A673 (cell line): ENCODE measurements around the gene AGO1.

Experiments used
- EZH2 ChIP-seq: fragments of 200-600 bp; sonication (generic); IDR thresholded peaks from 2 replicates; pipeline ENCODE4 v1.6.1; 2017; ENCODE audit warnings: borderline replicate concordance, low read depth, mild to moderate bottlenecking, mixed read lengths, antibody characterized with exemption, low read length; ENCODE audit not compliant: poor library complexity, severe bottlenecking
- TF ChIP-seq, protein P1 (sequence below): fragments of 300-800, 200-600 bp; sonication (generic); conservative IDR thresholded peaks from 2 replicates; pipeline ENCODE4 v1.5.1; 2017; ENCODE audit warnings: low read depth, mild to moderate bottlenecking, antibody characterized with exemption, low read length, moderate library complexity, mixed read lengths

DNA sequence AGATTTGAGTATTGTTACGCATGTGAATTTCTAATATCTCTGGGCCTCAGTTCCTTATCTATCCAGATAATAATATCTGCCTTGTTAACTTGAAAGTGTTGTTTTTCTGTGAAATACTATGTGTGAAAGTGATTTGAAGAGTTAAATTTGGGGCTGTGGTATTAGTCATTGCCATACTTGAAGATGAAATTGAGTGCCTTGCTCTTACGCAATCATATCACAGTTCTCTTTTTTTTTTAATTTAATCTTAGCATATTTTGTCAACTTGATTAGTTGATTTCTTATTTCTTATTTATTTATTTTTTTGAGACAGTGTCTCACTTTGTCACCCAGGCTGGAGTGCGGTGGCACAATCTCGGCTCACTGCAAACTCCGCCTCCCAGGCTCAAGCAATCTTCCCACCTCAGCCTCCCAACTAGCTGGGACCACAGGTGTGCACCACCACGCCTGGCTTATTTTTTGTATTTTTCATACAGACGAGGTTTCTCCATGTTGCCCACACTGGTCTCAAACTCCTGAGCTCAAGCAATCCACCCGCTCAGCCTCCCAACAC lies 44.2 kb upstream of the AGO1 start:
- TF ChIP-seq EZH2 = no peak
- TF ChIP-seq, protein P1, sequence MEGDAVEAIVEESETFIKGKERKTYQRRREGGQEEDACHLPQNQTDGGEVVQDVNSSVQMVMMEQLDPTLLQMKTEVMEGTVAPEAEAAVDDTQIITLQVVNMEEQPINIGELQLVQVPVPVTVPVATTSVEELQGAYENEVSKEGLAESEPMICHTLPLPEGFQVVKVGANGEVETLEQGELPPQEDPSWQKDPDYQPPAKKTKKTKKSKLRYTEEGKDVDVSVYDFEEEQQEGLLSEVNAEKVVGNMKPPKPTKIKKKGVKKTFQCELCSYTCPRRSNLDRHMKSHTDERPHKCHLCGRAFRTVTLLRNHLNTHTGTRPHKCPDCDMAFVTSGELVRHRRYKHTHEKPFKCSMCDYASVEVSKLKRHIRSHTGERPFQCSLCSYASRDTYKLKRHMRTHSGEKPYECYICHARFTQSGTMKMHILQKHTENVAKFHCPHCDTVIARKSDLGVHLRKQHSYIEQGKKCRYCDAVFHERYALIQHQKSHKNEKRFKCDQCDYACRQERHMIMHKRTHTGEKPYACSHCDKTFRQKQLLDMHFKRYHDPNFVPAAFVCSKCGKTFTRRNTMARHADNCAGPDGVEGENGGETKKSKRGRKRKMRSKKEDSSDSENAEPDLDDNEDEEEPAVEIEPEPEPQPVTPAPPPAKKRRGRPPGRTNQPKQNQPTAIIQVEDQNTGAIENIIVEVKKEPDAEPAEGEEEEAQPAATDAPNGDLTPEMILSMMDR = no peak
